ENCODE data around the gene SAMD4A.

The SAMD4A gene

DNA sequence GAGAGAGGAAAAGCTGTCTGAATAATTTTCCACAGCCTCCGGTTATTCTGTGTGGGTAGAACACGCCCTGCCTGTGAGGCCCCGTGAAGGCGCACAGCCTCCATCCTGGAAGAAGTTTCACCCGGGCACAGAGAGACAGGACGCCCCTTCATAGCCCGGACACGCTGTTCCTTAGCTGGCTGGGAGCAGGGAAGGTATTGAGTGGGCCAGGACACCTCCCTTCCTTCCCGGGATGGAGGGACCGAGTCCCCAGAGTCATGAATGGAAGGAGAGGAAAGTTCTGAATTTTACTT, 200.2 kb downstream of the SAMD4A start:
- no peak for DNase-seq

- DNase-seq: no peak
These were observed 200.5 kb downstream of the SAMD4A start for GRCh38 chr14:54767450-54767849.

DNA sequence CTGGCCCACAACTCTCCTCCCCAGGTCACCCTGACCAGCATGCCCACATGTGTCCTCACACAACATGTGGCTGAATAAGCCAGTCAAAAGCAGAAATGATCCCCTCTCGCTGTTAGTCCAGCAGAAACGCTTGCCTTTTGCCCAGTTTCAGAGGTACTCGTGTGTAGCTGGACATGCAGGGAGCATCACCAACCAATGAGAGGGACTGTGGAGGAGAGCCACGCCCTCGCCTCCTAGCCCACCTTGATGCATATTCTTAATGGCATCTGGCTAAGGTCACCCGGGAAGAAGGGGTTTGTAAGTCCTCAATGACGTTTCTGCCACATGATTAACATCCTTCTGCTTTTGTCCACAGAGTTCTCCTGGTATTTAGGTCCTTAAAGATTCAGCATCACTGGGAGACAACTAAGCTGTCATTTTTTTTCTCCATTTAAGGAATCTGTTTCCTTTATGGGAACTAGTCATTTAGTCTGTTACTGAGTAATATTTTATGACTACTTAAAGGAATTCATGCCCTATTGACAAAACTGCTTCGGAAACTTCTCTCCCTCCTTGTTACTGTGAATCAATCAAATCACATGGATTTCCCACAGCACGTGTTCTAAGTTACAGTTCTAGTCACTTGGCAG, 201.7 kb downstream of the SAMD4A start:
- DNase-seq: no peak

DNA sequence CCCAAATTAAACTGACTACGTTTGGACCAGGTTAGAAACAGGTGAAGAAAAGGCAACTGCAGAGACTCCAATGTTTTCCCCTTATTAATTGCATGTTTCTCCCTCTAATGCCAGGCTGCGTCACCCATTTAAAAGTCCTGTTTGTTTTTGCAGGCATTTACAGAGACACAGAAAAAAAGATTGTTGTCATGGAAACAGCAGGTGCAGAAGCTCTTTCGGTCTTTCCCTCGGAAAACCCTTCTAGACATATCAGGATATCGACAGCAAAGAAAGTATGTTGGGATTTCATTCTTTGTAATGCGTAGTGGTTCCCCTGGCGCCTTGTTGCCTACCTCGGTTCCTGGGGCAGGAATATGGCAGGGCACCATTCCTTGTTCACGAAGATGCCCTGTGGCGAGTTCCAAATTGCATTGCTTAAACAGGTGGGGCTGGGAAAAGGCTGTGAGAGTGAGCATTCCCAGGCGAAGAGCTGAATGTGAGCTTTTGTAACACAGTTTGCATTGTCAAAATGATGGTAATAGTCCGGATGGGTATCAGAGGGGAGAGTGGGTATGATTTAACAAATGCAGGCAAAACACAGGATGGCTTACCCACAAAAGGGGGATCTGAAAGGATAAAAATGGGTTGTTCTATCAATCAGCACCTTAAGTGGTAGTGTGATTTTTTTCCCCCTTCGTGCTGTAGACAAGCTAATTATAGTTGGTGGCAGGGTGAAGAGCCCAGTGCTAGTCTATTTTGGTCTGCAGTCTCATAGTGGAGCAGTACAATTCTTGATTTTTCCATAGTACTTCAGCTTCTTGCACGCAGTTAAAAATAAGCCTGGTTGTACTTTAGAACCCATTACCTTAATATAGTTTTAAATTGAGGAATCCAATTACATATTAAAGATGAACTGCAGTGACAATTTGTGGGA, 203.3 kb downstream of the SAMD4A start:
- no peak for DNase-seq

GRCh38 chr14:54771411-54772027, 204.6 kb downstream of the SAMD4A start:
- DNase-seq: no peak

DNA sequence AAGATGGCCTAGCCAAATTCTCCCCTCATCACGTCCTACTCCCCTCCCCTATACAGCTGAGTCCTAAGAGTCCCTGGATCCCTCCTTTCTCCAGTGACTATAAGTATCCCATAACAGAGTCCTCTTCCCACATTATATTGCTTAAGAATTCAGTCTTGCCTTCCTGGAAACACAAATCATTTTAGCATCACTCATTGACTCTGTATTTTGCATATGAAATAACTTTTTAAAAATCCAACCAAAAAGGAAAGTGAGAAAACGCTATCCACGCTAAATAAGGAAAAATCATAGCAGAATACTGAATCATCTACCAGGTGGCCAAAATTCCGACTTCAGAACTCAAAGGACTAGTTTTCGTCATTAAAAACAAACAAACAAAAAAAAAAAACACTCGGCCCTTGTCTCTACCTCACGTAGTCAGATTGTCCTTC, 205.5 kb downstream of the SAMD4A start:
- no peak for DNase-seq

DNA sequence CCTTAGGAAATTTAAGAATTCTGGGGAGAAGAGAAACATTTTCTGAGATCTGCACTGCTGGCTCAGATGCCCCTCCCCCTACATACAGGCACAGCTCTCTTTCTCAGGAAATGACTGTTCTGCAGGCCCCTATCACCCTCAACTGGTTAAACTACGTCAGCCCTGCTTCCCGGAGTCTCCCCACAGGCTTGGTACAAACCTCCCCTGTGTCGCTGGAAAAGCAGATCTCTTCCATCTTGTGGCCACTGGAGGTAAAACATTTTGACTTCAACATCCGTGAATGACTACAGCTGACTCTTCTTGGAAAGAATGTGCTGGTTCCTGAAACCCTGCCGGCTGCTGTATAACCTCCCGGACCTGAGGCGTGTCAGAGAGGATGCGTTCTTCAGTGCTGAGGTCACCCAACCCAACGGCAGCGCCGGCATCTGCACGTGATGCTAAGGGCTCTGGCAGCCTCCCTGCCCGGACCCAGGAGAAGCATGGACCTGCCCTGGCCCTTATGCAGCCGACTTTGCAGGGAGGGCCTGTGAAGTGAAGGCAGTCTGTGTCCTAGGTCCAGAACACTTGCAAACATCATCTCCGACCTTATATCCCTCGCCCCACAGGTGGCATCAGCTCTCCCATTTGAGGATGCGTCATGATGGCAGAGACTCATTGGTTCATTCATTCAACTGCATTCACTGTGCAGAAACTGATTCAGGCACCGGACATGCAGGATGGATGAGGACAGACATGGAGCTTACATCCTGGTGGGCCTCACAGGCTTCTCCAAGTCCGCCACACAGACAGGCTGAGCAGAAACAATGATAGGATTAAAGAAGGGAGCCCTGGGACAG, 206.5 kb downstream of the SAMD4A start:
- peak; percentile 30 for DNase-seq

GRCh38 chr14:54774824-54775223, 207.9 kb downstream of the SAMD4A start:
- no peak for DNase-seq

DNA sequence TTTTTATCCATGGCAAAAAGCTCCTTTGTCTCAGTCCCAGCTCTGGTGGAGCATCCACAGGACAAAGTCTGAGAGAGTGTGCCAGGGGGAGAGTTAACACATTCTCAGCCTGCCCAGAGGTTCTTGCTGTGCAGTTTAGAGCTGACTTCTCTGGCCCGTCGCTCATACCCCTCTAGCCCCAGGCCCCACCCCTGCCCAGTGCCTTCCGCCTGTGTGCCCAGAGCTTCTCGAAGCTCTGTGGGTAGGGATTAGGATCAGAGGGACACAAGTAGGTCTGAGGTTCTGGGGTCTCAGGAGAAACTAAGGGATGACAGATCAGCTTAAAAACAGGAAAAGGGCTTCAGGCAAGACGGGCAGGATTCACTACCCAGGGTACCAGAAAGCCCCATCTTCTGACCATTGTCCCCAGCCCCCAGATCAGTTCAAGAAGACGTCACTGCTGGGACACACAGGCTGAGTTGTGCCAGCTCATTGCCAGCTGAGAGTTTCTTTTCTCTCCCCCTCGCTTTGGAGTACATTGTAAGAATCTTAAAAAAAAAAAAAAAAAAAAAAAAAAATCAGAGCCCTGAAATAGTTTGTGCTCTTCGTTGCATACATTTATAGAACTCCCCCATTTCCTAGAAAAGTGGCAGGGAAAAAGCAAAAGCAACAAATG, 208.7 kb downstream of the SAMD4A start:
- DNase-seq: no peak

- DNase-seq: no peak
These were observed 209.6 kb downstream of the SAMD4A start for GRCh38 chr14:54776361-54777001.

DNA sequence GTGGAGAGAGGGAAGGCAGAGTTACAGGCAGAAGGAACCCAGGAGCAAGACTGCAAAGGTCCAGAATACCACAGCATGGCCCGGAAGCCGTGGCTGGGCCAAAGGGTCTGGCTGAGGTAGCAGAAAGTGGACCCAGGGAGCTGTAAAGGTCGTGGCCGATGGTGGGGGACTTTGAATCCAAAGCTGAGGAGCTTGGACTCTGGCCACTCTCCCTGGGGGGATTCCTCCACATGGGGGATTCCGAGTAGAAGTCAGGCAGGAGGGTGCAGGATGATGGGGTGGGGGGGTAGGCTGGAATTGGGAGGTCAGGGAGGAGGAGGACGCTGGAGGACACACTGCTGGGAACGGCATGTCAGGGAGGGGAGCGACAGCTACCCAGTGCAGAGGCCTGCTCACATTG, 210.5 kb downstream of the SAMD4A start:
- DNase-seq: no peak

DNA sequence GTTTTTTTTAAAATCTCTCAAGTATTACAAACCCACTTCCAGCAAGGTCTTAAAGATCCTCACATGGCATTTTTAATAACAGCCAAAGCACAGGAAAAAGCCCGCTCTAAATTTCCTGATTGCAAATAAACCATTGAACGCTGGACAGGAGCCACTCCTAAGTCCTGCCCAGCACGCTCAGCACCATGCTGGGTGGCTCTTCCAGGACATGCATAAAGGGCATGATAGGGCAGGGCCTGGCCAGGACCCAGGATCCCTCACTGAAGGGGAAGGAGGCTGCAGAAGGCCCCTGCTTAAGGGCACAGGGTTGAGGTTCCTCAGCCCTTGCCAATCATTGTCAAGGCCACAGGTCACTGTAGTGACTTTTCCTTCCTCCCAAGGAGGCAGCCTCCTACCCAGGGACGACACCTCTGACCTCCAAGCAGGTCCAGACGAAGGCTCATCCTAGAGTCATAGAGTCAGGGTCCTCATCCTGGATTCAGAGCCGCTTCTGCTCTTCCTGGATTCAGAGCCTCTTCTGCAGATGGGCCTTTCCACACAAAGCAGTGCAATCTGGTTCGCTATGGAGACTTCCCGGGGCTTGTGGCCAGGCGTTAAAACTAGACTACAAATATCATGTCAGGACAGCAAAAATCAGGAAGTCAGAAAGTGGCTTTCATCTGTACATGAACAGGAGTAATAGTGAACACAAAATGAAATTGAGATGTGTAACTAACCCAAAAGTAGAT, 211.9 kb downstream of the SAMD4A start:
- no peak for DNase-seq

- DNase-seq: no peak
These were observed 214.2 kb downstream of the SAMD4A start for GRCh38 chr14:54781080-54781479.

GRCh38 chr14:54781961-54782750, 215.2 kb downstream of the SAMD4A start:
- DNase-seq: no peak

DNA sequence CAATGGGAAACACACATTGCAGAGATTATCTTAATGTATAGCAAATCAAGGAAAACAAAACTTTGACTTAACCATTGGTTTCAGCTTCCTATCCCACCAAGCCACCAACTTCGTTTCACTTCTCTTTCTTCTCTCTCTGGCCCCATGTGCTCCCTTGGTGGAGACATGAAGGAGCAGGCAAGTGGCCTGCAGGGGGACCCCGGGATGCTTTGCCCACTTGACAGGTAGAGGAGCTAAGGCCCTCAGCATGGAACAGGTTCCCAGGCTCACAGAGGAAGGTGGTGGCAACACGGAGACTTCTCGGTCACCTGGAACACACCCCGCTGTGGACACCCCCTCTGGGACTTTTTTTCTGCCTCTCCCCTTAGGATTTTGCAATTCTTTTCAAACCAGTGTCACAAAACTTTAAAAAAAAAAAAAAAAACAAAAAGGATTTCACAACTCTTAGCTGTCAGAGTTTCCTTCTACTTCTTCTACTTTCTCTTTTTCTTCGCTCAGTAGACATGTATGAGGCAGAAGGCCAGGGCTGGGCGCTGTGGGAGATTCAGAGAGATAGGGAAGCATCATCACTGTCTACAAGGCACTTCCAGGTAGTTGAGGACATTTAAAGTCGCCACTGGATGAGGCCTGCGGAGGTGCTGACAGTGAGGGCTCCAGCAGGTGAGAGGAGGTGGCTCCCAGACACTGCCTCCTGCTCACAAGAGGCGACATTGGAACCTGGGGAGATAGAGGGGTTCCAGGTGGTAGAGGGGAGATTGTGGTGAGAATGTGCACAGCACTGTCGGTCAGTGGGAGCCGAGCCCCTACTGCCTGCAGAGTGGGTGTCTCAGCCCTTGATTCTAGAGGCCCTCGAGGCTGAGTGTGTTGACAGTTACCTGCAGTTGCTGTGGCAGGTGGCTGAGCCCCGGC, 216.1 kb downstream of the SAMD4A start:
- no peak for DNase-seq

DNA sequence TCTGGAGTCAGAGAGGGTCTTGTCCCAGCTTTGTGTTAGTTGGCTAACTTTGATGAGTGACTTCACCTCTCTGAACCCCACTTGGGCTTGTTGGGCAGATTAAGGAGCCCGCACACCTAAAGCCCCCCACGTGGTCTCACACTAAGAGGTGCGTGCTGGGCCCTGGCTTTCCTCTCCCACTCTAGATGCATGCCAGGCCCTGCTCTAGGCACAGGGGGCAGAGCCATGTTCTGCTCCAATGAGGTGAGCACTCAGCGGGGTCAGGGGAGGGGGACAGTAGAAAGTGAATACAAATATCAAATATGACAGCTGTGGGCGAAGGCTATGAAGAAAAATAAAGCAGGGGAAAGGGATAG, 216.7 kb downstream of the SAMD4A start:
- DNase-seq: no peak

DNA sequence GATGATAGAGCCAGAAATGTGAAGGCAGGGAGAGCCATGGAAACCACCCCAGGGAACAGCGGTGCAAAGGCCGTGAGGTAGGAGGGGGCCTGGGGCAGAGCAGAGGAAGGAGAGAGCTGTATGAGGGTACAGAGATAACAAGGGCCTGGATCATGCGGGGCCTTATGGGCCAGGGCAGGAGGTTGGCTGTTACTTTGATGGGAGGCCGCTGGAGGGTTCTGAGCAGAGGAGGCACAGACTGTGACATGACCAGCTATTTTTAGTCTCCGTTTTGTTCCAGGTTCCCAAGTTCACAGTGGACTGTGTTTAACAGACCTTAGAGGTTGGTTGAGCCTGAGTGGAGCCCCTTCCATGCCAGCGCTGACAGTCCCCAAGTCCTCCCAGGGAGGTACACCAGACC, 217.1 kb downstream of the SAMD4A start:
- DNase-seq: no peak

- DNase-seq: no peak
These were observed 217.7 kb downstream of the SAMD4A start for GRCh38 chr14:54784657-54785056.

GRCh38 chr14:54785136-54785777, 218.3 kb downstream of the SAMD4A start:
- no peak for DNase-seq
